NCI-H460 (cell line): ENCODE results near the gene NKD1. TPM values are rescaled to one million over a fixed set of nuclear protein-coding genes. Genes with fewer than 3 reads are reported as not detected.

Experiments used
- DNase-seq: peaks from one replicate; pipeline ENCODE4 v3.0.0-alpha.2; 2016; ENCODE audit warnings: low read depth; ENCODE audit errors: extremely low read depth
- total RNA-seq: library from RNA; depleted of rRNA; stranded (reverse); fragments of >200 nt; shearing (Covaris generic); gene quantifications from 2 replicates; pipeline ENCODE4 v1.2.3, GENCODE V29; 2014

Gene NKD1
- total RNA-seq, 1 experiment from 2014 or later = 0.05 TPM

GRCh38 chr16:50622029-50622428 is 73.8 kb downstream of the NKD1 start:
- DNase-seq = no peak

GRCh38 chr16:50622643-50623369 is 74.6 kb downstream of the NKD1 start:
- no peak for DNase-seq

- DNase-seq = no peak
Measured at GRCh38 chr16:50624449-50624970, 76.3 kb downstream of the NKD1 start.

GRCh38 chr16:50625374-50625773 is 77.2 kb downstream of the NKD1 start:
- DNase-seq = no peak

- DNase-seq = no peak
Measured at GRCh38 chr16:50626868-50627267, 78.7 kb downstream of the NKD1 start.

- no peak for DNase-seq
Measured at GRCh38 chr16:50627419-50627818, 79.2 kb downstream of the NKD1 start.

GRCh38 chr16:50628156-50628802 is 80.1 kb downstream of the NKD1 start:
- DNase-seq = no peak

GRCh38 chr16:50629334-50629733 is 81.1 kb downstream of the NKD1 start:
- no peak for DNase-seq

- no peak for DNase-seq
Measured at GRCh38 chr16:50630394-50631020, 82.3 kb downstream of the NKD1 start.

GRCh38 chr16:50631249-50631984 is 83.2 kb downstream of the NKD1 start:
- DNase-seq = no peak

- DNase-seq = no peak
Measured at GRCh38 chr16:50631985-50632576, 83.9 kb downstream of the NKD1 start.

GRCh38 chr16:50632927-50633800 is 85.0 kb downstream of the NKD1 start:
- no peak for DNase-seq

- no peak for DNase-seq
Measured at GRCh38 chr16:50634090-50634489, 85.9 kb downstream of the NKD1 start.

GRCh38 chr16:50634947-50635346 is 86.8 kb downstream of the NKD1 start:
- DNase-seq = no peak

- DNase-seq = no peak
Measured at GRCh38 chr16:50635505-50636392, 87.6 kb downstream of the NKD1 start.

GRCh38 chr16:50636753-50637374 is 88.7 kb downstream of the NKD1 start:
- DNase-seq = no peak

GRCh38 chr16:50637716-50638602 is 89.8 kb downstream of the NKD1 start:
- no peak for DNase-seq
